IMR-90 (cell line): ENCODE data around the gene BTBD9. TPM values are rescaled to one million over a fixed set of nuclear protein-coding genes. Genes with fewer than 3 reads are reported as not detected.

ENCODE experiments used
- ATAC-seq: fragments of 200-7000 bp; cut with Tn5 transposase; 2 replicates; pipeline ENCODE4 v1.9.1; 2020; ENCODE audit warnings: low read depth, mild to moderate bottlenecking, moderate library complexity
- BruUV-seq: library from RNA; stranded (reverse); fragments of 400-500 nt; replicated peaks from 2 replicates; lab custom pipeline; 2021; lab: Mats Ljungman, UMichigan
- CTCF ChIA-PET: fragments of 300-600 bp; formaldehyde crosslinking; extraction: SDS; loops from one replicate; lab custom pipeline; 2021; ENCODE audit warnings: antibody characterized with exemption; lab: Yijun Ruan, JAX
- POLR2A ChIA-PET: fragments of 300-600 bp; sonication (Branson Sonifier 250); formaldehyde crosslinking; loops from one replicate; lab custom pipeline; 2022; ENCODE audit warnings: antibody characterized with exemption; ENCODE audit not compliant: unreplicated experiment; lab: Charles Lee
- DNase-seq: peaks from one replicate; pipeline ENCODE4 v3.0.0; 2013
- H2AFZ ChIP-seq: replicated peaks from 2 replicates; pipeline ENCODE3; 2013; ENCODE audit warnings: low read length, mild to moderate bottlenecking; ENCODE audit not compliant: poor library complexity
- H2AK5ac ChIP-seq: 2 replicates; pipeline ENCODE4 v1.6.1; 2013; ENCODE audit warnings: low read depth, low read length, inconsistent platforms
- H2AK9ac ChIP-seq: replicated peaks from 2 replicates; pipeline ENCODE3; 2013; ENCODE audit warnings: mild to moderate bottlenecking, low read depth, low read length, moderate library complexity; ENCODE audit not compliant: poor library complexity
- H2BK120ac ChIP-seq: 2 replicates; pipeline ENCODE4 v1.6.1; 2013; ENCODE audit warnings: low read depth, low read length, inconsistent platforms
- H2BK15ac ChIP-seq: 3 replicates; pipeline ENCODE4 v1.6.1; 2013; ENCODE audit warnings: low read depth, low read length, inconsistent platforms
- H2BK20ac ChIP-seq: 2 replicates; pipeline ENCODE4 v1.6.1; 2013; ENCODE audit warnings: low read depth, mild to moderate bottlenecking, inconsistent platforms, low read length, moderate library complexity
- H2BK5ac ChIP-seq: 2 replicates; pipeline ENCODE4 v1.6.1; 2013; ENCODE audit warnings: mild to moderate bottlenecking, low read depth, low read length, inconsistent platforms; ENCODE audit not compliant: poor library complexity, severe bottlenecking
- H3K14ac ChIP-seq: replicated peaks from 2 replicates; pipeline ENCODE4 v1.6.1; 2013; ENCODE audit warnings: low read depth, low read length, inconsistent platforms
- H3K18ac ChIP-seq: 2 replicates; pipeline ENCODE4 v1.6.1; 2013; ENCODE audit warnings: low read depth, low read length, control low read depth
- H3K23ac ChIP-seq: 2 replicates; pipeline ENCODE4 v1.6.1; 2013; ENCODE audit warnings: low read depth, low read length, inconsistent platforms
- H3K27ac ChIP-seq: 2 replicates; pipeline ENCODE4 v1.5.1; 2013; ENCODE audit warnings: mild to moderate bottlenecking, control low read depth, low read length; ENCODE audit not compliant: insufficient read depth
- H3K27me3 ChIP-seq: 2 replicates; pipeline ENCODE4 v1.6.1; 2013; ENCODE audit warnings: low read length; ENCODE audit not compliant: control insufficient read depth, insufficient read depth
- H3K36me3 ChIP-seq: 2 replicates; pipeline ENCODE4 v1.6.1; 2013; ENCODE audit warnings: low read length, mixed read lengths; ENCODE audit not compliant: control insufficient read depth, insufficient read depth
- H3K4ac ChIP-seq: 2 replicates; pipeline ENCODE4 v1.6.1; 2013; ENCODE audit warnings: low read depth, low read length, inconsistent platforms
- H3K4me1 ChIP-seq: 2 replicates; pipeline ENCODE4 v1.6.1; 2013; ENCODE audit warnings: low read length, mixed read lengths; ENCODE audit not compliant: control insufficient read depth, insufficient read depth
- H3K4me2 ChIP-seq: 2 replicates; pipeline ENCODE4 v1.6.1; 2013; ENCODE audit warnings: low read depth, mild to moderate bottlenecking, control low read depth, low read length, moderate library complexity
- H3K4me3 ChIP-seq: 2 replicates; pipeline ENCODE4 v1.5.1; 2013; ENCODE audit warnings: low read depth, mild to moderate bottlenecking, control low read depth, low read length, moderate library complexity; ENCODE audit not compliant: insufficient read depth
- H3K56ac ChIP-seq: 2 replicates; pipeline ENCODE4 v1.6.1; 2013; ENCODE audit warnings: low read length, inconsistent platforms; ENCODE audit not compliant: insufficient read depth; ENCODE audit errors: extremely low read depth
- H3K79me1 ChIP-seq, 2 experiments: 2 replicates each; pipeline ENCODE4 v1.6.1; 2013; ENCODE audit warnings: low read length in 2 of 2, inconsistent platforms in 1 of 2, low read depth in 1 of 2
- H3K9ac ChIP-seq: 2 replicates; pipeline ENCODE4 v1.6.1; 2013; ENCODE audit warnings: low read depth, low read length, control low read depth
- H3K9me1 ChIP-seq: 2 replicates; pipeline ENCODE4 v1.6.1; 2013; ENCODE audit warnings: low read length, inconsistent platforms; ENCODE audit not compliant: insufficient read depth
- H3K9me3 ChIP-seq: 2 replicates; pipeline ENCODE4 v1.6.1; 2013; ENCODE audit warnings: low read length; ENCODE audit not compliant: control insufficient read depth, insufficient read depth
- H4K20me1 ChIP-seq: 2 replicates; pipeline ENCODE4 v1.6.1; 2013; ENCODE audit warnings: low read length, inconsistent platforms; ENCODE audit not compliant: insufficient read depth
- H4K5ac ChIP-seq: 2 replicates; pipeline ENCODE4 v1.6.1; 2013; ENCODE audit warnings: mild to moderate bottlenecking, low read depth, low read length, control low read depth
- H4K8ac ChIP-seq, 2 experiments: 2 replicates each; pipeline ENCODE4 v1.6.1; 2013; ENCODE audit warnings: low read depth in 2 of 2, low read length in 2 of 2, control low read depth in 1 of 2, inconsistent platforms in 1 of 2
- H4K91ac ChIP-seq: 2 replicates; pipeline ENCODE4 v1.6.1; 2013; ENCODE audit warnings: low read depth, low read length, inconsistent platforms; ENCODE audit not compliant: insufficient read depth
- ELK1 ChIP-seq: fragments of 150-350 bp; IDR thresholded peaks from 2 replicates; pipeline ENCODE4 v1.6.1; 2016; ENCODE audit warnings: low read depth, mild to moderate bottlenecking, low read length, moderate library complexity, borderline replicate concordance
- MAFK ChIP-seq: IDR thresholded peaks from 2 replicates; pipeline ENCODE4 v1.6.1; 2012; ENCODE audit warnings: low read depth, low read length, improper control_type of control experiment
- MAZ ChIP-seq: IDR thresholded peaks from 2 replicates; pipeline ENCODE4 v1.6.1; 2012; ENCODE audit warnings: low read depth, mild to moderate bottlenecking, low read length, improper control_type of control experiment, moderate library complexity, borderline replicate concordance
- MXI1 ChIP-seq: IDR thresholded peaks from 2 replicates; pipeline ENCODE4 v1.6.1; 2012; ENCODE audit warnings: low read depth, mild to moderate bottlenecking, low read length, moderate library complexity, borderline replicate concordance
- RCOR1 ChIP-seq: IDR thresholded peaks from 2 replicates; pipeline ENCODE4 v1.6.1; 2012; ENCODE audit warnings: mild to moderate bottlenecking, low read length, improper control_type of control experiment; ENCODE audit not compliant: insufficient replicate concordance
- RFX5 ChIP-seq: IDR thresholded peaks from 2 replicates; pipeline ENCODE4 v1.8.0; 2012; ENCODE audit warnings: low read depth, mild to moderate bottlenecking, low read length, moderate library complexity
- USF2 ChIP-seq: fragments of 150-350 bp; IDR thresholded peaks from 2 replicates; pipeline ENCODE4 v1.6.1; 2017; ENCODE audit warnings: mild to moderate bottlenecking, antibody characterized with exemption, low read length, low read depth
- WGBS, 2 experiments: methylation state at CpG; one replicate each; pipeline versions ENCODE4 v1.1.5 to v1.1.7; 2013; ENCODE audit warnings: missing lambda C conversion rate in 2 of 2; ENCODE audit not compliant: insufficient read length in 1 of 2; ENCODE audit errors: extremely low coverage in 2 of 2; 5-methylcytosine and 5-hydroxymethylcytosine counted together
- dilution Hi-C: fragments of 300-500 bp; cut with HindIII; formaldehyde crosslinking; loops from one replicate; pipeline ENCODE4 v1.14.3; 2018; ENCODE audit warnings: low sequenced_read_pairs; ENCODE audit not compliant: unreplicated experiment
- in situ Hi-C: fragments of 300-500 bp; cut with MboI; formaldehyde crosslinking; loops from 3 replicates; pipeline ENCODE4 v1.14.3; 2019; ENCODE audit warnings: low sequenced_read_pairs, inconsistent platforms, mixed read lengths
- intact Hi-C: fragments of 100-400 bp; cut with micrococcal nuclease; formaldehyde crosslinking; loops from 2 replicates; pipeline ENCODE4 v1.10.0; 2022
- polyA plus RNA-seq, 3 experiments: library from polyadenylated mRNA; depleted of rRNA; stranded (reverse); fragments of >200 nt; gene quantifications; 2 replicates each; pipeline ENCODE4 v1.2.3, GENCODE V29; 2012; ENCODE audit warnings: low replicate concordance in 1 of 3
- total RNA-seq: library from RNA; depleted of rRNA; stranded (reverse); fragments of >200 nt; gene quantifications from 2 replicates; pipeline ENCODE4 v1.2.3, GENCODE V29; 2012

Gene BTBD9
- total and polyA plus RNA-seq, 2 of the 4 experiments (the other 2 are of a cell fraction), result 4.1 to 22.0 TPM

GRCh38 chr6:38193481-38194281, 446.0 kb downstream of the BTBD9 start:
- Histone ChIP-seq H3K79me1 (no peaks in the 10 kb centered on the region), H3K14ac (no peak overlapping the region), H2AK5ac (no peak overlapping the region), H2AK9ac (no peak overlapping the region), H3K27me3 (no peaks in the 10 kb centered on the region), H3K18ac (no peak overlapping the region), H4K8ac (no peak overlapping the region), H3K4me2 (no peak overlapping the region), H3K4me3 (no peak overlapping the region), H4K20me1 (no peaks in the 10 kb centered on the region; the same call in 1 of the 2 replicates), H3K36me3 (no peaks in the 10 kb centered on the region), H3K9me1 (peaks cover 8% of the 10 kb centered on the region; the same call in 1 of the 2 replicates), H2BK15ac (no peak overlapping the region), H3K4me1 (no peaks in the 10 kb centered on the region), H4K91ac (no peak overlapping the region), H2BK5ac (no peak overlapping the region), H2AFZ (no peak overlapping the region), H3K9me3 (no peaks in the 10 kb centered on the region), H2BK120ac (no peak overlapping the region), H3K27ac (no peak overlapping the region), H3K56ac (no peak overlapping the region), H2BK20ac (no peak overlapping the region), H3K9ac (no peak overlapping the region), H4K5ac (no peak overlapping the region), H3K4ac (no peak overlapping the region), H3K23ac (no peak overlapping the region)
- dilution Hi-C loops (no loop called here), intact Hi-C loops (no loop called here), in situ Hi-C loops (no loop called here)
- CTCF ChIA-PET, result no interaction called here
- ATAC-seq (no peak), DNase-seq (no peak)
- POLR2A ChIA-PET, result no interaction called here
- TF ChIP-seq MXI1, result no peak
- TF ChIP-seq MAZ, result no peak
- TF ChIP-seq RFX5, result no peak
- no peak for TF ChIP-seq MAFK
- TF ChIP-seq RCOR1, result no peak
- TF ChIP-seq USF2, result no peak
- TF ChIP-seq ELK1, result no peak
- 67% methylated on average over 1 of the region's 9 CpGs; no CpG with 5 or more reads in 1 of the 2 experiments for WGBS, 2 experiments
- BruUV-seq, result no TSS peak
